GM18508 (cell line): ENCODE data around the gene CRY2.

ENCODE experiments used
- ATAC-seq: cut with Tn5 transposase; IDR thresholded peaks from one replicate; pipeline ENCODE4 v1.9.1; 2021; ENCODE audit warnings: moderate number of reproducible peaks; ENCODE audit not compliant: insufficient read depth, unreplicated experiment

CRY2 gene

GRCh38 chr11:45846174-45846675, 1.1 kb upstream of the CRY2 start:
- ATAC-seq = no peak

- ATAC-seq = no peak
These were observed 639 bp downstream of the CRY2 start for GRCh38 chr11:45847911-45848316.

GRCh38 chr11:45848654-45849081, 1.4 kb downstream of the CRY2 start:
- ATAC-seq = no peak

GRCh38 chr11:45850446-45850845, 3.2 kb downstream of the CRY2 start:
- no peak for ATAC-seq

GRCh38 chr11:45851228-45851627, 4.0 kb downstream of the CRY2 start:
- ATAC-seq = no peak

GRCh38 chr11:45852018-45852711, 4.9 kb downstream of the CRY2 start:
- no peak for ATAC-seq

- no peak for ATAC-seq
These were observed 5.4 kb downstream of the CRY2 start for GRCh38 chr11:45852712-45853101.

- ATAC-seq = no peak
These were observed 6.3 kb downstream of the CRY2 start for GRCh38 chr11:45853332-45854219.

- no peak for ATAC-seq
These were observed 8.0 kb downstream of the CRY2 start for GRCh38 chr11:45855308-45855707.

GRCh38 chr11:45856044-45856468, 8.8 kb downstream of the CRY2 start:
- no peak for ATAC-seq

GRCh38 chr11:45857961-45858474, 10.7 kb downstream of the CRY2 start:
- ATAC-seq = no peak

- ATAC-seq = no peak
These were observed 11.6 kb downstream of the CRY2 start for GRCh38 chr11:45858751-45859398.

- no peak for ATAC-seq
These were observed 12.4 kb downstream of the CRY2 start for GRCh38 chr11:45859661-45860140.

- ATAC-seq = no peak
These were observed 13.1 kb downstream of the CRY2 start for GRCh38 chr11:45860348-45860747.

GRCh38 chr11:45860764-45861510, 13.7 kb downstream of the CRY2 start:
- ATAC-seq = no peak

- no peak for ATAC-seq
These were observed 16.8 kb downstream of the CRY2 start for GRCh38 chr11:45864041-45864440.

- ATAC-seq = no peak
These were observed 22.3 kb downstream of the CRY2 start for GRCh38 chr11:45869551-45869950.

- no peak for ATAC-seq
These were observed 23.4 kb downstream of the CRY2 start for GRCh38 chr11:45870706-45871105.

- ATAC-seq = no peak
These were observed 24.4 kb downstream of the CRY2 start for GRCh38 chr11:45871638-45872037.
